Tibial nerve (tissue), 4 donors: ENCODE measurements around the gene GJB1. TPM values are rescaled to one million over a fixed set of nuclear protein-coding genes. Genes with fewer than 3 reads are reported as not detected.
"Not testable (repeated sequence)": the region's sequence is repeated elsewhere in the genome, so short reads cannot be mapped to it uniquely, and the experiment has no call there.

Experiments
- DNase-seq, 2 donors: peaks; one replicate each; pipeline ENCODE4 v3.0.0-alpha.2; 2019; ENCODE audit warnings: low spot score in 2 of 2
- H3K27ac ChIP-seq, 4 donors: fragments of 200-600 bp; sonication (generic) in 3 of 4; one replicate each; pipeline ENCODE4 v1.5.1; 2017 to 2019; ENCODE audit warnings: mild to moderate bottlenecking in 1 of 4
- H3K27me3 ChIP-seq, 2 donors: fragments of 200-600 bp; sonication (generic) in 1 of 2; one replicate each; pipeline versions ENCODE4 v1.5.1 to v1.6.0; 2017 to 2019
- H3K36me3 ChIP-seq, 3 donors: fragments of 200-600 bp; sonication (generic); one replicate each; pipeline ENCODE4 v1.5.1; 2018 to 2019
- H3K4me1 ChIP-seq, 4 donors: fragments of 200-600 bp; sonication (generic) in 3 of 4; one replicate each; pipeline ENCODE4 v1.5.1; 2017 to 2019
- H3K4me3 ChIP-seq, 4 donors: fragments of 200-600 bp; sonication (generic) in 3 of 4; one replicate each; pipeline ENCODE4 v1.5.1; 2017 to 2019; ENCODE audit warnings: mild to moderate bottlenecking in 1 of 4, moderate library complexity in 1 of 4
- H3K9me3 ChIP-seq, 4 donors: fragments of 200-600 bp; sonication (generic) in 3 of 4; one replicate each; pipeline ENCODE4 v1.5.1; 2017 to 2019
- EP300 ChIP-seq, 2 donors: sonication (generic); formaldehyde crosslinking; IDR thresholded peaks; one replicate each; pipeline ENCODE4 v1.6.1; 2017; ENCODE audit warnings: antibody characterized with exemption in 2 of 2, mild to moderate bottlenecking in 1 of 2
- POLR2A ChIP-seq, 2 donors: fragments of 450-650 bp; IDR thresholded peaks; one replicate each; pipeline ENCODE4 v1.6.1; 2017; ENCODE audit warnings: antibody characterized with exemption in 2 of 2, mild to moderate bottlenecking in 2 of 2, moderate library complexity in 2 of 2
- WGBS, 2 donors: methylation state at CpG; one replicate each; pipeline ENCODE4 v1.1.5; 2018; 5-methylcytosine and 5-hydroxymethylcytosine counted together
- total RNA-seq, 4 donors: library from RNA; depleted of rRNA; stranded (reverse); fragments of >200 nt; gene quantifications; one replicate each; pipeline ENCODE4 v1.1.0, GENCODE V29; 2016
- TF ChIP-seq, protein P1 (sequence below), 5 experiments: fragments of 200-600 bp in 3 of 5; fragments of 450-650 bp in 2 of 5; sonication (generic) in 3 of 5; IDR thresholded peaks; one replicate each; pipeline ENCODE4 v1.5.1; 2016 to 2019; ENCODE audit warnings: antibody characterized with exemption in 5 of 5, mild to moderate bottlenecking in 3 of 5, moderate library complexity in 2 of 5

Gene GJB1
- total RNA-seq, 4 donors from 2014 or later: 5.1 to 22.5 (median 16.3) TPM

DNA sequence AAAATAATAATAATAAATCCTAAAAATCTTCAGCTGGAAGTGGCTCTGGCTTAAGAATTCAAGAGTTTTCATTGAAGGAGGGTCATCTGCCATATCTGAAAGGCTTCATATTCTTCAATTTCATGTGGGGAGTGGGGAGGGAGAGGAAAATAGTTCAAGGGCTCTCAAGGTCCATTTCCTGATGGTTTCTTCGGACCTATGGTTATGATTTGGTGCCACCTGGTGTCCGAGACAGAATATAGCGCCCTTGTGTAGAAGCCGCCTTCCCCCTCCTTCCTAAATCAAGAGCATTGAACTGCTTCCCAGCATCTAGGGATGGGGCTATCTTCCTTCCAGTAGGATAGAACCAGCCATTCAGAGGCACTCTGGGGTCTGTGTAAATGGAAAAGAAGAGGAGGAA is 44.1 kb upstream of the GJB1 start:
- no peak overlapping the region for H3K4me3 ChIP-seq
- H3K36me3 ChIP-seq: no peaks in the 10 kb centered on the region
- H3K27me3 ChIP-seq: peaks cover 0 to 8% of the 10 kb centered on the region in 2 donors
- no peak for TF ChIP-seq POLR2A (IDR thresholded peaks at IDR 0.05)
- TF ChIP-seq EP300 (IDR thresholded peaks at IDR 0.05): no peak
- TF ChIP-seq, protein P1, sequence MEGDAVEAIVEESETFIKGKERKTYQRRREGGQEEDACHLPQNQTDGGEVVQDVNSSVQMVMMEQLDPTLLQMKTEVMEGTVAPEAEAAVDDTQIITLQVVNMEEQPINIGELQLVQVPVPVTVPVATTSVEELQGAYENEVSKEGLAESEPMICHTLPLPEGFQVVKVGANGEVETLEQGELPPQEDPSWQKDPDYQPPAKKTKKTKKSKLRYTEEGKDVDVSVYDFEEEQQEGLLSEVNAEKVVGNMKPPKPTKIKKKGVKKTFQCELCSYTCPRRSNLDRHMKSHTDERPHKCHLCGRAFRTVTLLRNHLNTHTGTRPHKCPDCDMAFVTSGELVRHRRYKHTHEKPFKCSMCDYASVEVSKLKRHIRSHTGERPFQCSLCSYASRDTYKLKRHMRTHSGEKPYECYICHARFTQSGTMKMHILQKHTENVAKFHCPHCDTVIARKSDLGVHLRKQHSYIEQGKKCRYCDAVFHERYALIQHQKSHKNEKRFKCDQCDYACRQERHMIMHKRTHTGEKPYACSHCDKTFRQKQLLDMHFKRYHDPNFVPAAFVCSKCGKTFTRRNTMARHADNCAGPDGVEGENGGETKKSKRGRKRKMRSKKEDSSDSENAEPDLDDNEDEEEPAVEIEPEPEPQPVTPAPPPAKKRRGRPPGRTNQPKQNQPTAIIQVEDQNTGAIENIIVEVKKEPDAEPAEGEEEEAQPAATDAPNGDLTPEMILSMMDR (IDR thresholded peaks at IDR 0.05): peak; percentile 55 to 77 (median 64)
- H3K9me3 ChIP-seq: no peaks in the 10 kb centered on the region
- H3K27ac ChIP-seq: no peak overlapping the region
- H3K4me1 ChIP-seq: peaks cover 0 to 15% (median 0%) of the 10 kb centered on the region in 4 donors
- WGBS, 2 donors: 4 to 6% methylated on average over 4 of the region's 4 CpGs
- peak; percentile 16 to 40 for DNase-seq

DNA sequence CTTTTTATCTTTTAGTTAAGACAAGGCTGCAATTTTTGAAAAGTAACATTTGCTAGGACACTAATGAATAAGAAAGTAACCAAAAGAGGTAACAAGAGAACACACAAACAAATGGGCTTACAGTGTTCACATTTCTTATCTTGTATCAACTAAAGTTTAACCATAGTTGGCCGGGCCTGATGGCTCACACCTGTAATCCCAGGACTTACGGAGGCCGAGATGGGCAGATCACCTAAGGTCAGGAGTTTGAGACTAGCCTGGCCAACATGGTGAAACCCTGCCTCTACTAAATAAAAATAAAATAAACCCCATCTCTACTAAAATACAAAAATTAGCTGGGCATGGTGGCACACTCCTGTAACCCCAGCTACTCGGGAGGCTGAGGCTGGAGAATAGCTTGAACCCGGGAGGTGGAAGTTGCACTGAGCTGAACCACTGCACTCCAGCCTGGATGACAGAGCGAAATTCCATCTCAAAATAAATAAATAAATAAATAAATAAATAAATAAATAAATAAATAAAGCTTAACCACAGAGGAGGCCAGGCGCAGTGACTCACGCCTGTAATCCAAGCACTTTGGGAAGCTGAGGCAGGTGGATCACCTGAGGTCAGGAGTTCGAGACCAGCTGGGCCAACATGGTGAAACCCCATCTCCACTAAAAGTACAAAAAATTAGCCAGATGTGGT is 42.3 kb upstream of the GJB1 start:
- not testable (repeated sequence) for DNase-seq, H3K36me3 ChIP-seq, H3K9me3 ChIP-seq, H3K27me3 ChIP-seq, H3K4me3 ChIP-seq
- H3K27ac ChIP-seq: peak overlapping the region in 1 of 4 donors; percentile 94
- 82 to 94% methylated on average over 9 of the region's 9 CpGs for WGBS, 2 donors
- H3K4me1 ChIP-seq: peaks cover 0 to 15% (median 0%) of the 10 kb centered on the region in 4 donors

DNA sequence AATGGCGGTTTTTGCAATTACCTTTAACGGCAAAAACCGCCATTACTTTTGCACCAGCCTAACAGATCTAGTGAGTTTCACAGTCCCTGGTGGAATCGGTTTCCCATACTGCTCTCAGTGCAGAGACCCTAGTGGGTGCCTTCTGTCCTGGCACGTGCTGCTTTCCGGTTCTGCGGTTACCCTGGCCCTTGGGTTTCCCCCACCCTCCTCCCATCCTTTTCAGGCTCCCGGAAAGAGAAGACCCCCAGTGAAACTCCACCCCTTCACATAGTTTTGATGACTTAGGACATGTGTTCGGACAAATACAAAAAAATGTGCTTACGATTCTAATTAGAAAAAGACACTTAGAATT is 41.5 kb upstream of the GJB1 start:
- DNase-seq: peak in 1 of 2 donors; percentile 5
- Histone ChIP-seq H3K27ac (peak overlapping the region; percentile 55 to 94 (median 90)), H3K9me3 (no peaks in the 10 kb centered on the region), H3K36me3 (no peaks in the 10 kb centered on the region), H3K4me3 (peak overlapping the region; percentile 39 to 57 (median 50)), H3K4me1 (peaks cover 0 to 15% (median 0%) of the 10 kb centered on the region in 4 donors), H3K27me3 (no peaks in the 10 kb centered on the region)
- WGBS, 2 donors: 6 to 49% methylated on average over 10 of the region's 10 CpGs
- TF ChIP-seq POLR2A (IDR thresholded peaks at IDR 0.05) (no peak), EP300 (IDR thresholded peaks at IDR 0.05) (no peak)
- TF ChIP-seq, protein P1 (IDR thresholded peaks at IDR 0.05): no peak

DNA sequence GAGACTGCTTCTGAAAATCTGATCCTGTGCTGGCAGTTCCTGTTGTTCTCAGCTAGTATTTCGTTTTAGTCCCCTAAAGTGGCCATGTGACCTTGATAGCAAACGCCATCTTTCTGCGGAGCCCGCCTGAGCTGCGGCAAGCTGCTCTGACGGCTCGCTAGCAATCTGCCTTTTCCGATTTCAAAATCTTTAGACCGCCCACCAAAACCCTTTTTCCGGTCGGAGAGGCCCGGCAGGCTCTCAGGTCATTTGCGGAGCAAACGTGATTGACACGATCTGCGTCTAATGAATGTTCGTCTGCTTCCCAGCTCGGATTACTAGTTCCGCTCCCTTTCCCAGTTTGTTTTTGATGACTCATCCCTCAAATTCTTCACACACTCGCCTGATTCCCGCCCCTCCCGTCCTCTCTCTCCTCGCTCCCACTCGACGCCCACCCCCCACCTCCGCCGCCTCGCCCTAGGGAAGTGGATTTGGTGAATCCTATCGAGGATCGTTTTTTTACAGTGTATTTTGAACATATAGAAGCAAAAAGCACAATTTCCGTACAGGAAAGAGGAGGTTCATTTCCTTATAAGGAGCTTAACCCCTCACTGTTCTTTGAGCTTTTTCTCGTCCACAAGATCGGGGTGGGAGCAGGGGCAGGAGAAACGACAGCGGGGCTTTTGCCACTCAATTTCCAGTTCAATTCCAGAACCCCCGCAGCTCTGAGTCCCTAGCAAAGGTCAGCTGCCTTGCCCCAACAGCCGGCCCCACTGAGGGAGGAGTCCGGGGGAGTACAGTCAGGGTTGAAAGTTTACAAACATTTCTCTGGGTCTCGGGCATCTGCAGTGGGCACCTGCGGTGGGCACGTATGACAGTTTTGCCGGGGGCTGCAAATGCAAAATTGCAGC is 40.9 kb upstream of the GJB1 start:
- H3K9me3 ChIP-seq: no peaks in the 10 kb centered on the region
- peak in 1 of 2 donors; percentile 91 for TF ChIP-seq EP300 (IDR thresholded peaks at IDR 0.05)
- TF ChIP-seq, protein P1 (IDR thresholded peaks at IDR 0.05): peak in 1 of 5 experiments; percentile 20
- peak; percentile 25 to 77 for TF ChIP-seq POLR2A (IDR thresholded peaks at IDR 0.05)
- peak; percentile 54 to 71 for DNase-seq
- peak overlapping the region; percentile 39 to 57 (median 50) for H3K4me3 ChIP-seq
- no peaks in the 10 kb centered on the region for H3K36me3 ChIP-seq
- WGBS, 2 donors: 1 to 42% methylated on average over 35 to 42 of the region's 42 CpGs
- H3K27ac ChIP-seq: peak overlapping the region; percentile 55 to 94 (median 90)
- no peaks in the 10 kb centered on the region for H3K27me3 ChIP-seq
- peaks cover 0 to 15% (median 0%) of the 10 kb centered on the region in 4 donors for H3K4me1 ChIP-seq

DNA sequence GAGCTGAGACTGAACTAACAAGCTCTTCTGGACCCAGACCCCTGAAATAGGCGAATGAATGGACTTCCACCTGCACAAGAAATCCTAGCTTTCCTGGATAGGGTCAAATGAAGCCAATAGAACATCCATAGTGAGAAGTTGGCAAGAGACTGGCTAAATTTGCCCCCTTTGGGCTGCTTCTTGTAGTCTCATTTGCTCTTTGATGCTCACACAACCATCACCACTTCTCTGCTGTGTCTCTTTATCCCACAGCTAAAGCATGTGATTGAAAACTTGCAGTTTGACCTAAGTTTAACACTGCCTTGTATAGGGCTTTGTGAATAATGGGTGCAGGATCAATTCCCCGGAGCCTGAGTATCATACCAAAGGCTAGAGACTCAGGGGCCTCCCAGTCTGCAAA is 40.2 kb upstream of the GJB1 start:
- H3K27me3 ChIP-seq: no peaks in the 10 kb centered on the region
- H3K9me3 ChIP-seq: no peaks in the 10 kb centered on the region
- H3K4me3 ChIP-seq: peak overlapping the region in 1 of 4 donors; percentile 57
- H3K36me3 ChIP-seq: no peaks in the 10 kb centered on the region
- peak overlapping the region; percentile 55 to 94 (median 90) for H3K27ac ChIP-seq
- TF ChIP-seq POLR2A (IDR thresholded peaks at IDR 0.05) (no peak), EP300 (IDR thresholded peaks at IDR 0.05) (no peak)
- TF ChIP-seq, protein P1 (IDR thresholded peaks at IDR 0.05): no peak
- DNase-seq: no peak
- WGBS, 2 donors: 26% methylated on average over 2 of the region's 2 CpGs
- H3K4me1 ChIP-seq: peaks cover 0 to 15% (median 0%) of the 10 kb centered on the region in 4 donors
